NCI-H2227 treated with DMSO at 0.1 percent for 48 hours (cell line): ENCODE results near the gene PBX1.

ENCODE experiments used
- DNase-seq: peaks from one replicate; lab custom pipeline; 2025; lab: John Stamatoyannopoulos, UW

Gene PBX1

GRCh38 chr1:164618202-164618564 lies 59.2 kb downstream of the PBX1 start:
- no peak for DNase-seq

GRCh38 chr1:164619006-164619784 lies 60.2 kb downstream of the PBX1 start:
- no peak for DNase-seq

GRCh38 chr1:164622068-164622845 lies 63.3 kb downstream of the PBX1 start:
- DNase-seq, result peak; percentile 57

GRCh38 chr1:164623805-164624204 lies 64.8 kb downstream of the PBX1 start:
- no peak for DNase-seq

- no peak for DNase-seq
Measured at GRCh38 chr1:164624400-164624799, 65.4 kb downstream of the PBX1 start.

- no peak for DNase-seq
Measured at GRCh38 chr1:164625004-164625617, 66.1 kb downstream of the PBX1 start.

- DNase-seq, result no peak
Measured at GRCh38 chr1:164628772-164629171, 69.8 kb downstream of the PBX1 start.

GRCh38 chr1:164629971-164630370 lies 71.0 kb downstream of the PBX1 start:
- DNase-seq, result no peak

- DNase-seq, result no peak
Measured at GRCh38 chr1:164630626-164631396, 71.8 kb downstream of the PBX1 start.

GRCh38 chr1:164631751-164632150 lies 72.8 kb downstream of the PBX1 start:
- DNase-seq, result no peak

- DNase-seq, result no peak
Measured at GRCh38 chr1:164633997-164634396, 75.0 kb downstream of the PBX1 start.

GRCh38 chr1:164635059-164635802 lies 76.2 kb downstream of the PBX1 start:
- no peak for DNase-seq

GRCh38 chr1:164635803-164636731 lies 77.1 kb downstream of the PBX1 start:
- DNase-seq, result peak; percentile 66

- no peak for DNase-seq
Measured at GRCh38 chr1:164636757-164637156, 77.8 kb downstream of the PBX1 start.

- peak; percentile 89 for DNase-seq
Measured at GRCh38 chr1:164637461-164638375, 78.7 kb downstream of the PBX1 start.

- no peak for DNase-seq
Measured at GRCh38 chr1:164638492-164639202, 79.7 kb downstream of the PBX1 start.

- DNase-seq, result no peak
Measured at GRCh38 chr1:164640686-164641352, 81.8 kb downstream of the PBX1 start.

GRCh38 chr1:164641353-164641730 lies 82.4 kb downstream of the PBX1 start:
- no peak for DNase-seq
